GM19372 (cell line): ENCODE data around the gene HOXB1.

Source experiments
- ATAC-seq: cut with Tn5 transposase; IDR thresholded peaks from one replicate; pipeline ENCODE4 v1.9.1; 2021; ENCODE audit warnings: mild to moderate bottlenecking, low read depth, moderate library complexity; ENCODE audit not compliant: unreplicated experiment

The HOXB1 gene

DNA sequence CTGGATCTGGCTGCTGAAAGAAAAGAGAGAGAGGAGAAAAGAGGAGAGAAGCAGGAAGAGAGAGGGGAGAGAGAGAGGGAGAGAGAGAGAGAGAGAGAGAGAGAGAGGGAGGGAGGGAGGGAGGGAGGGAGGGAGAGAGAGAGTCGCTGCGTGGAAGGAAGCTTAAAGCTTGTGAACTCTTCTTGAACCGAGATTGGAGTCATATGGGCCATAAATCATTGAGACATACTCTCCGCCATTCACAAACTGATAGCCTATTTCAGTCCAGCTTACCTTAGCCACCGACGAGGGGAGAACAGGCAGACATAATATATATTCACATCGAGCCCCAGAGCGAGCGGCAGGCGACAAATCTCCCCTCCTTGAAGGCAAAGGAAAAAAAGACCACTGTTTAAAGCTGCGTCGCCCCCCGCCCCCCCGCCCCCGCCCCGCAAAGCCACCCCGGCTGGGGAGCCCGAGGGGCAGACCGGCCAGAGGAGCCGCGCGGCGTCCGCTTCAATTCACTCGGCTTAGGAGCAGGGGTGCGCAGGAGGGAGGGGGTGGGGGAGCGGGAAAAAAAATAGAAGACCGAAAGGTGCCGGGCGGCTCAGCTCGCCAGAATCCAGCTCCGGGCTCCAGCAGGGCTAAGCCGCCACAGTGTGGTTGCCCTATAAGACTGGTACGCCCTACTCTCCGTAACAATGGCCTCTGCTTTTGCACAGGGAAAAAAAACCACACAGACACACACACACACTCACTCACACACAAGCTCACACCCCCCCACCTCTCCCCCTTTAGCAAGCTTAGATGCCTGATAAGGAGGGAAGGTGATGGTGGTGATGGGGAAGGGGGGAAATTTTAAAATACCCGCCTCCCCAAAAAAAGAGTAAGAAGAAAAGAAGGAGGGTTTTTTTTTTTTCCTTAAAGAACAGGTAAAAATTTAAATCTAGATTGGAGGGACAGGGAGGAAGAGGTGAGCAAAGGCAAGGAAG lies 24.7 kb upstream of the HOXB1 start:
- no peak for ATAC-seq

- ATAC-seq, result no peak
Observed at GRCh38 chr17:48554412-48555257, 23.8 kb upstream of the HOXB1 start.

DNA sequence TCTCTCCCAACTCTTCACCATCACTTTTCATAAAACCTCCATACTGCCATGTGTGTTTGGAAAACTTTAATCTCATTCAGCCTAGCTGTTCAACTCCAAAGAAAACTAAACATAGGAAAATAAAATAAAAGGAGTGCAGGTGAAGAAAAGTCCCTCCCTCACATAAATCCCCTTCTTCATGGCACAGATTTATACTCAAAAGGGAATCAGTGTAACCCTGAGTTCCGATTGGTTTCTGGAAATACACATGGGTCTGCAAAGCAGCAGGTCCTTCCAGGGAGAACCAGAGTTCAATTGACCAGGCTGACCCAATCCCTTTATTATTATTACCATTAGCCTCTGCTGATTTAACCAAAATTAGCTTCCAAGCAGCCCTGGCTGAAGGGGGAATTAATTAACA lies 23.0 kb upstream of the HOXB1 start:
- no peak for ATAC-seq

DNA sequence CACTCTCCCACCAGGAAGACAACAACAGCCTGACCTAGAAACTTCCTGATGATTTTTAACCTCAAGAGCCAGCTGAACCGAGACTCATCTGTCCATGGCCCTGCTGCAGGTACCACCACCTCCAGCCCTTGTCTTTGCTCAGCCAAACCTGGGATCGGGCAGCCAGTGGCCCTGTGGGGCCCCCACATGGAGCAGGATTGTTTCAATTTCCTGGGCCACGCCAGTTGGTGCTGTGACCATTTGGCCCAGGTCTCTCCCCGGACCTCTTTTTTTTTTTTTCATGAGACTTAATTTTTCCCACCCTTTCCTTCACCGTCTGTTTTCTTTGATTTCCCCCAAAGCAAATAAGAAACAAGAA lies 22.4 kb upstream of the HOXB1 start:
- no peak for ATAC-seq

DNA sequence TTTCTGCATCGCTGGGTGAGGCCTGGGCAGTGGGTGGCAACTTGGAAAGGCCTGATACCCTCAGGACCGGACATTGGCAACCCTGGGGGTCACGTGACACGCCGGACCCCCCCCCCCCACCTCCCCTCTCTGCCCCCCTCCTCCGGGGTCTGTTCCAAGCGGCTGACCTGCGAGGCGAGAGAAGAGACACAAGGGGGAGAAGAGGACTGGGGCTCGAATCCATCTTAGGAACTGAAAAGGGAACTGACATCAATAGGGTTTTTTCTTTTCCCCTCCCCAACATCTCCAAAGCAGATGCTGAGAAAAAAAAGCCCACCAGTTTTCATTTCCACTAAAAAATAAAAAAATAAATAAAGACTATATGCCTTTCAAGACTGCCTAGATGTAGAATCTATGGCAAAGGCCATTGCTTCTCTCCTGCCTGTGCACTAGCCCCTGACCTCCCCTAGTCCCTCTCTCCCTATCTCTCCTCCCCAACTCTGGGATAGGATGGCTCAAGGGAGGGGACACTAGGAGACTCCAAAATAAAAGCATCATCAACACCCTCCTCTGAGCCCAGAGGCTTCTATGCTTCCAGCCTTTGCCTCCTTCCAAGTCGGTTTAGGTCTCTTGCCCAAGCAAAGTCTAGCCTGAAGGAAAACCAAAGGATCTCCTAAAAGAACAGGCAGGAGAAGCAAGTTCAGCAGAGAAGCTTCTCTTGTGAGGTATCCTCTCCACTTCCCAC lies 21.8 kb upstream of the HOXB1 start:
- no peak for ATAC-seq

GRCh38 chr17:48551596-48552465 lies 21.0 kb upstream of the HOXB1 start:
- ATAC-seq, result no peak

DNA sequence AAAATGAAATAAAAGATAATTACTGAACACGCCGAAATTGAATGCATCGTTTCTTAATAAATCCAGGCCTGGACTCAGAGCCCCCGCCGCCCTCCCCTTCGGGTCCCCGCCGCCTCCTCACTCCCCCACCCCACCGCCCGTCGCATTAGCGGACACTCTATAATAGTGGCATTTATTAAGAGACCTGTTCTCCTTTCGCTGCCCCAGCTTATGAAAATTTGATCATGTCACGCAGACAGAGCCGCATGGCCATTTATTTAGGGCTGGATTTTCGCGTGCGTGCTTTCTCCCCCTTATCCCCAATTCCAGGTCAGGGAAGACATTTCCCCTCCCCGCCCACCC lies 20.4 kb upstream of the HOXB1 start:
- ATAC-seq, result no peak

DNA sequence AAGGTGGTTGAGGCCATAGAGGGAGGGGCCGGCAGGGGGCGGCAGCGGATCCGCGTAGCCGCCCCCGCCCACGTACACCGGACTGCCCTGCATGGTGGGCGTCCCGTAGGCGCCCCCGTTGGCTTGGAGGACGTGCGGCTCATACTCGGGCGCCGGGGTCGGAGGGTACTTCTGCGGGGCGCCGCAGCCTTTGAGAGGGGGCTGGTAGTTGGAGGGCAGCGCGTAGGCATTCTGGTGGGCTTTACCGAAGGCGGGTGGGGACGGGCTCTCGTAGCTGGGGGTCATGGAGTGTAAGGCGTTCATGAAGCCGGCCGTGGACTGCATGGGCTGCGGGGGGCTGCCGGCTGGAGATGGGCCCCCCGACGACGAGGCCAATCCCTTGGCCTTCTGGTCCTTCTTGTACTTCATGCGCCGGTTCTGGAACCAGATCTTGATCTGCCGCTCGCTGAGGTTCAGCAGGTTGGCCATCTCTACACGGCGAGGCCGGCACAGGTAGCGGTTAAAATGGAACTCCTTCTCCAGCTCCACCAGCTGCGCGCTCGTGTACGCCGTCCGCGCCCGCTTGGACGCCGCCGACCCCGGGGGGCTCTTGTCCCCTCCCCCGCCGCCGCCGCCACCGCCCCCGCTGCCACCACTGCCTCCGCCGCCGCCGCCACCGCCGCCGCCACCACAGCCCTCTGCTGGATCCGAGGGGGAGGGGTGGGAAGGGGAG lies 19.8 kb upstream of the HOXB1 start:
- no peak for ATAC-seq

DNA sequence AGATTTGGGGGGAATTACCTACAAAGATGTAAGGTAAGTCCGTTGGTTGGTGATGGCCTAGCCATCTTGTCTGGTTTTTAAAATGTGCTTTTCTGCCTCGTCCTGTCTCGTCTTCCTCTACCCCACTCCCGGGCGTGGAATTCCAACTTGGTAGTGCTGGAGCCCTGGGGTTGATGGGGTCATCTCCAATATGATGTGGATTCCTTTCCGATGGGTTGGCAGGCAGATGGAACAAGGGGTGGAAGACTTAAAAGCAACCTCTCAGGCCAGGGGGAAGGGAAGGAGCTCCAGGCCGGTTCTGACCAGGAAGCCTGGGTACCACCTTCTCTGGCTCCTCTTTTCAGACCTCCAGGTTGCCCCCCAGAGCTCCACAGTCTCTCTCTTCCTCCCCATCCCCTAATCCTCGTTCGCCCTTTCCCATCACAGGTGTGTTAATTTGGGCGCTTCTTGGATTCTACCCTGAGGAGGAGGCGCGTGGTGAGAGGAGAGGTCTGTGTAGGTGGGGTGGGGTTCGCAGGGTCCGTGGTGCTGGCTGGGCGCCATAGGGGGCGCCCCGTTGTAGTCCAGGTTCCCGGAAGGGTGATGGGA lies 19.2 kb upstream of the HOXB1 start:
- no peak for ATAC-seq

GRCh38 chr17:48549281-48549630 lies 18.4 kb upstream of the HOXB1 start:
- ATAC-seq, result no peak

DNA sequence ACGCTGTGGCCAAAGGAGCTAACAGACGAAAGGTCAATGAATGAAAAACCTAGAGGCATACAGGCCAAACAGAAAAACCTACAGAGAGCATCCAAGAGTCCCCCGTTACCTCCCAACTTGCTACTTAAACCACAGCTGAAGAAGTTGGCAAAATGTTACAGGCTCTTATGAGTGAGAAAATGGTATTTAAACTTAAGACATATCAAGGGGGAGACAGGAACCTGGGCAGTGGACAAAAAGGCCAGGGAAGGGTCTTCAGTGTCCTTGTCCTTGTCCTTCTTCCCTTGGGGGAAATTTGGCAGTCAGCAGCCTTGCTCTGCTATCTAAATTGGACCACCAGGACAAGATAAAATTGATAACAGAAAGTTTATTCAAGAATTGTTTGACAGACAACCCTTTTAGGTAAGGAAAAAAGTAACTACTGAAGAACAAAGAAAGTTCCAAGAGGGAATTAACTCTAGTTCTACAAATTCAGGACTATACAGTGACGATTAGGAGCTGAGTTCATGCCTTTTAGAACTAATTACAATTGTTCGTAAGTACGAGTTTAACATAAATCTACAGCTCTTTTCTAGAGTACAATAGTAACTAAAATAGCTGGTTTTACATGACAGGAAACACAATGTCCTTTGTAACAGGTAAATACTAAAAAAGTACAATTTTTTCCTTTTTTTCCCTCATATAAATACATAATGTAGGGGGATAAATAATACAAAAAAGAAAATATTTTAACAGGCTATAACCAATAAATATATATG lies 17.9 kb upstream of the HOXB1 start:
- no peak for ATAC-seq

- no peak for ATAC-seq
Observed at GRCh38 chr17:48547808-48548522, 17.2 kb upstream of the HOXB1 start.

DNA sequence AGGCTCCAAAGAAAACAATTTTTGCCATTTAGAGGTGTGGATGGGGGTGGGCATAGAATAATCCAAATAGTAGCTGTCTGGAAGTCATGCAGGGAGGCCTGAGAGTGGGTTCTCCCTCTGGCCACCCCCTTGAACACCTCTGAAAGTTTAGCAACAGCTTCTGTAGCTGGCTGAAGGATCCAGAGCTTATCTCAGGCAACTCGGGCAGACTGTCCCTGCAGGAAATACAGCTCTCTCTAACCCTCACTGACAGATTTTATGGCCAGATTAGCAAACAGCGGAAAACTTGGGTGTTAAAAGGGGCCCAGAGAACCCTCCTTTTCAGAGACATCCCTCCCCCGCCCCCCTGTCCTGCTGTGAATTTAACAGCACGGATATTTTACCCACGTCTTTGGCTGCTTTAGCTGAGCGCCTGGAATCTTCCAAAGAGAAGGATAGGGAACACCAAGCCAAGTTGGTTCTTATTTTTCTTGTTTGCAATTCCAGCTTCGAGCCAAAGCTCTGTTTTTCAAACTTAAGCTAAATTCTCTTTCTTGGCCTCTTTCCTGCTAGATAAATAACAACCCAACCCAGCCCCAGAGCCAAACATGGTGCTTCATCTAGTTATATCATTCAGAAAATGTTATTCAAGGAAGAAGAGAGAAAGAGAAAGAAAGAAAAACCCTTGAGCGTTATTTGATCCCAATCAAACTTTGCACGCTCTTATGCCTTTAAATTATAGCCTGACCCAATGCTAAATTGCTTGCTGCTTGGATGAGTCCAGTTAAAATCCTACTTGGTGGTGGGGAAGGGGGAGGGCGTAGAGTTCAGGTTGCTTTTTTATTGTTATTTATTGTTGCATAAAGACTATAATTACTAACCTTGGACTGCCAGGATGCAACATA lies 16.4 kb upstream of the HOXB1 start:
- ATAC-seq, result no peak

DNA sequence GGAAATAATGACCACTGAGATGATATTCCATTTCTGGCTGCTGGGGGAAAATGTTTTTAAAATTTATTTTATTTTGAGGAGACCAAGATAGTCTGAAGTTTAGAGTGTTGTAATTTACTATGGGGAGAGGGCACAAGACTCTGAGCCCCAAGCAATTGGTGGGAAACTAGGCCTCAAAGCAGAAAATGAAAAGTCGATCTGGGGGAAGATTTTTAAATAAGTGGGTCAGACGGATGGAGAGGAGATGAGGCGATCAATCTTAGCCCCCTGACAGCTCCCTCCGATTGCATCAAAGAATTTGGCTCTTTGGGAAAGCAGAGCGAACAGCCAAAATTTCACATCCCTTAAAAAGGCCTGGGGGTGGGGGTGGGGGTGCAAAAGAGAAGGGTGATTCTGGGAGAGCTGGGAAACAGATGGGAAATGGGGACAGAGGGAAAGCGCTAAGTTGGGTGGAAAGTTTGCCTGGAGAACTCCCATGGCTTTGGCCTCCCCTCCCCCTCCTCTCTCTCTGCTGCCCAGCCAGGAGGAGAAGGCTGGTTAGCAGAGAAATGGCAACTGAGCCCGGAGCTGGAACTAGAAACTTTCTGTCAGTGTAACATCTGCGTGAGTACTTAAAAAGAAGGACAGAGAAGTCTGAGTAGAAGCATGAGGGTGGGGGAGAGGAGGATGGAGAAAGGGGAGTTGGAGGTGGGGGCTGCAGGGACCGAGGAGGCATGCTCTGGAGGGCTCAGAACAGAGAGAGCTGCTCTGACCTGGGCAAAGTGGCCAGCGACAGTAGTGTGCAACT lies 15.5 kb upstream of the HOXB1 start:
- ATAC-seq, result no peak

GRCh38 chr17:48545539-48545938 lies 14.7 kb upstream of the HOXB1 start:
- no peak for ATAC-seq

- ATAC-seq, result no peak
Observed at GRCh38 chr17:48545022-48545375, 14.2 kb upstream of the HOXB1 start, which contains the start of gene HOXB2. Gene HOXB2, minus strand, starts transcription at chr17:48545109. Its CDS starts 198 bp downstream, at chr17:48544911.
